GM19438 (cell line): ENCODE results near the gene SPATA33.
A peak's percentile ranks its signal among the peaks of the same experiment; 100 is the strongest.
"Not testable (repeated sequence)": the region's sequence is repeated elsewhere in the genome, so short reads cannot be mapped to it uniquely, and the experiment has no call there.

ENCODE experiments used
- ATAC-seq: cut with Tn5 transposase; IDR thresholded peaks from one replicate; pipeline ENCODE4 v1.9.1; 2021; ENCODE audit warnings: low read depth; ENCODE audit not compliant: unreplicated experiment

SPATA33 gene

DNA sequence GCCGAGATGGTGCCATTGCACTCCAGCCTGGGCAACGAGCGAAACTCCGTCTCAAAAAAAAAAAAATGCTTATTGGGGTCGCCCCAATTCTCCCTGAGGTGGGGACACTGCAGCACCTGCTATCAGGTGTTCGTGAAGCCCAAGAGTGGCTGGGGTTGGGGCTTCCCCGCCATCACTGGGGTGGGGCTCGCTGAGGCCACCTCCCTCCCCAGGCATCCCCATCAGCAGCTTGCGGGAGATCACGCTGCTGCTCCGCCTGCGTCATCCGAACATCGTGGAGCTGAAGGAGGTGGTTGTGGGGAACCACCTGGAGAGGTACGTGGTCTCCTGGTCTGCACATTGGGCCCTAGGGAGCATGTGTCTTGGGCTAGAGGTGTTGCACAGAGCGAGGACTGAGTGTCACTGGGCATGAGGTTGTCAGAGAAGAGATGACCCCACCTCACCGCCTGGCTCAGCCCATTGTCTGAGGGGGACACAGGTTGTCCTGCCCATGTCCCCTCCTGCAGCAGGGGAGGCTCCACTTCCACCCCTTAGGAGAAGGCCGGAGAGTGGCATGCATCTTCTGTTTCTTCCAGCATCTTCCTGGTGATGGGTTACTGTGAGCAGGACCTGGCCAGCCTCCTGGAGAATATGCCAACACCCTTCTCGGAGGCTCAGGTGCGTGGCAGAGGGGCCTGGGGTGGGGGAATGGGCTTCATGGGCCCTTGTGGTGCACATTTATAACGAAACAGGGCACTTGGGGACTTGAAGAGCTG, 33.8 kb downstream of the SPATA33 start:
- ATAC-seq, result no peak

DNA sequence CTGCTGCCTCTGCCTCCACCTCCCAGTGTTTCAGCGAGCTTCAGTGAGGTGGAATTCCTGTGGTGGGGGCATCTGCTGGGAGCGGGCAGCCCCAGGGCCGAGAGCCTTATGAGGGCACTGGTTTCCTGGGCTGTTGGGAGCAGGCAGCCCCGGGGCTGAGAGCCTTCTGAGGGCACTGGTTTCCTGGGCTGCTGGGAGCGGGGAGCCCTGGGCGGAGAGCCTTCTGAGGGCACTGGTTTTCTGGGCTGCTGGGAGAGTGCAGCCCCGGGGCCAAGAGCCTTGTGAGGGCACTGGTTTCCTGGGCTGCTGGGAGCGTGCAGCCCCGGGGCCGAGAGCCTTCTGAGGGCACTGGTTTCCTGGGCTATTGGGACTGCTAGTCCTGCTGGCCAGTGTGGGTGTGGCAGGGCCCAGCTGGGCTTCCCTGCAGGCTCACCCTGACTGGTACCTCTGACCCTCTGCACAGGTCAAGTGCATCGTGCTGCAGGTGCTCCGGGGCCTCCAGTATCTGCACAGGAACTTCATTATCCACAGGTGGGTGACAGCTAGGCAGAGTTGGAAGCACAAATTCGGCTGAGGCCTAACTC, 34.4 kb downstream of the SPATA33 start:
- ATAC-seq, result no peak

DNA sequence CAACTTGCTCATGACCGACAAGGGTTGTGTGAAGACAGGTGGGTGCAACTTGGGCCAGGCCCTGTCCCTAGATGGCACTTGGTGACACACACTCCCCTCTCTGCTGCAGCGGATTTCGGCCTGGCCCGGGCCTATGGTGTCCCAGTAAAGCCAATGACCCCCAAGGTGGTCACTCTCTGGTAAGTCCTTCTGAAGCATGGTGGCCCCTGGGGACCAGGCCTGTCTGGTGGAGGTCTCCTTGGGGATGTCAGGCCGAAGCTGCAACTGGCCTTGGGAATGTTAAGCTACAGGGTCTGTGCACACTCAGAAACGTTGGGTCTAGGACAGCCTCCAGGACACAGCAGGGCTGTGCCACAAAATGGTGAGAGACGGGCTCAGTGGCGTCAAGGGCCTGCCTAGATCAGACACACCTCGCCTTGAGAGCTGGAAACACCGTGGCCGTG, 35.7 kb downstream of the SPATA33 start:
- no peak for ATAC-seq

- no peak for ATAC-seq
Observed at GRCh38 chr16:89693931-89694783, 36.5 kb downstream of the SPATA33 start.

DNA sequence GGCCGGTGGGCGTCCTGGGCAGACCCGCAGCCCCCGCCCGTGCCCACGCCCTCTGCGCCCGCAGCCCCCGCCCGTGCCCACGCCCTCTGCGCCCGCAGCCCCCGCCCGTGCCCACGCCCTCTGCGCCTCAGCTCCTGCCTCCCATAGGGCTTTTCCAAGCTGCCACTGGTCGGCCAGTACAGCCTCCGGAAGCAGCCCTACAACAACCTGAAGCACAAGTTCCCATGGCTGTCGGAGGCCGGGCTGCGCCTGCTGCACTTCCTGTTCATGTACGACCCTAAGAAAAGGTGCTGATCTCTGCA, 37.1 kb downstream of the SPATA33 start:
- ATAC-seq, result not testable (repeated sequence)

- ATAC-seq, result no peak
Observed at GRCh38 chr16:89695086-89695874, 37.6 kb downstream of the SPATA33 start.

DNA sequence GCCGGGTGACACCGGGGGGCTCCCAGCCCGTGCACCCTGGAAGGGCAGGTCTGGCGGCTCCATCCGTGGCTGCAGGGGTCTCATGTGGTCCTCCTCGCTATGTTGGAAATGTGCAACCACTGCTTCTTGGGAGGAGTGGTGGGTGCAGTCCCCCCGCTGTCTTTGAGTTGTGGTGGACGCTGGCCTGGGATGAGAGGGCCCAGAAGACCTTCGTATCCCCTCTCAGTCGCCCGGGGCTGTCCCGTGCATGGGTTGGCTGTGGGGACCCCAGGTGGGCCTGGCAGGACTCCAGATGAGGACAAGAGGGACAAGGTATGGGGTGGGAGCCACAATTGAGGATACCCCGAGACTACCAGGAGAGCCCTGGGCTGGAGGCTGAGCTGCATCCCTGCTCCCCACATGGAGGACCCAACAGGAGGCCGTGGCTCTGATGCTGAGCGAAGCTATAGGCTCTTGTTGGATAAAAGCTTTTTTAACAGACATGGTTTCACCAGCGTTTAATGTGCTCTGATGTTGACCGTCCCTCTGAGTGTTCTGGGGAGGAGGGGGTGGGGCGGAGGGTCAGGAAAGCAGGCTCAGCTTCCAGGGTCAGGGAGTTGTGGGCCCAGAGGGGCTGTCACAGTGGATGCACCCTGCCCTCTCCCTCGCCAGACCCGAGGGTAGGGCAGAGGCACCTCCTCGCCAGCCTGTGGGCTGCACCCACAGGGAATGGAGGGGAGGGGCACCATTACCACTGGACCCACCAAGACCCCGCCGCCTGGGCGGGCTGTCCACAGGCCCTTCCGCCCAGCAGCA, 38.4 kb downstream of the SPATA33 start:
- ATAC-seq, result no peak

- ATAC-seq, result no peak
Observed at GRCh38 chr16:89696670-89697128, 39.1 kb downstream of the SPATA33 start.

DNA sequence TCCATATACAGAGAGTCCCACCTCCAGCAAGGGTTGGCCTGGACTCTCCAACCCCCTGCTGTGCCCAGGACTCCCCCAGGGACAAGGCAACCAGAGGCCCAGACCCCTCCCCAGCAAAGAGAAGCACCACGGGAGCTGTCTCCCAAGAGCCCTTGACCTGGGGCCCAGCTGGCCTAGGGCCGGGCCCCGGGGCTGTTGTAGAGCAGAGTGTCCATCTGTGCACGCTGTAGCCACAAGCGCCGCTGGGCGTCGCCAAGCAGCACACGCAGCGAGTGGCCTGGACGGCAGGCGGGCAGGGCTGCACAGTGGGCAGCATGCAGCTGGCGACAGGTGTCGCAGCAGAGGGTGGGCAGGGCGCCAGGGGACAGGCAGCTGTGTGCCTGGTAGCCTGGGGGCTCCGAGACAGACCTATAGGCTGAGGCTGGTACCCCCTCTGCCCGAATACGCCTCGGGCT, 39.6 kb downstream of the SPATA33 start:
- no peak for ATAC-seq

GRCh38 chr16:89697616-89698331, 40.1 kb downstream of the SPATA33 start:
- ATAC-seq, result no peak

GRCh38 chr16:89698717-89699116, 41.1 kb downstream of the SPATA33 start:
- ATAC-seq, result not testable (repeated sequence)

- ATAC-seq, result not testable (repeated sequence)
Observed at GRCh38 chr16:89699629-89700099, 42.0 kb downstream of the SPATA33 start.

GRCh38 chr16:89700100-89700648, 42.5 kb downstream of the SPATA33 start:
- ATAC-seq, result peak; percentile 37

- peak; percentile 2 for ATAC-seq
Observed at GRCh38 chr16:89700649-89701424, 43.2 kb downstream of the SPATA33 start.

DNA sequence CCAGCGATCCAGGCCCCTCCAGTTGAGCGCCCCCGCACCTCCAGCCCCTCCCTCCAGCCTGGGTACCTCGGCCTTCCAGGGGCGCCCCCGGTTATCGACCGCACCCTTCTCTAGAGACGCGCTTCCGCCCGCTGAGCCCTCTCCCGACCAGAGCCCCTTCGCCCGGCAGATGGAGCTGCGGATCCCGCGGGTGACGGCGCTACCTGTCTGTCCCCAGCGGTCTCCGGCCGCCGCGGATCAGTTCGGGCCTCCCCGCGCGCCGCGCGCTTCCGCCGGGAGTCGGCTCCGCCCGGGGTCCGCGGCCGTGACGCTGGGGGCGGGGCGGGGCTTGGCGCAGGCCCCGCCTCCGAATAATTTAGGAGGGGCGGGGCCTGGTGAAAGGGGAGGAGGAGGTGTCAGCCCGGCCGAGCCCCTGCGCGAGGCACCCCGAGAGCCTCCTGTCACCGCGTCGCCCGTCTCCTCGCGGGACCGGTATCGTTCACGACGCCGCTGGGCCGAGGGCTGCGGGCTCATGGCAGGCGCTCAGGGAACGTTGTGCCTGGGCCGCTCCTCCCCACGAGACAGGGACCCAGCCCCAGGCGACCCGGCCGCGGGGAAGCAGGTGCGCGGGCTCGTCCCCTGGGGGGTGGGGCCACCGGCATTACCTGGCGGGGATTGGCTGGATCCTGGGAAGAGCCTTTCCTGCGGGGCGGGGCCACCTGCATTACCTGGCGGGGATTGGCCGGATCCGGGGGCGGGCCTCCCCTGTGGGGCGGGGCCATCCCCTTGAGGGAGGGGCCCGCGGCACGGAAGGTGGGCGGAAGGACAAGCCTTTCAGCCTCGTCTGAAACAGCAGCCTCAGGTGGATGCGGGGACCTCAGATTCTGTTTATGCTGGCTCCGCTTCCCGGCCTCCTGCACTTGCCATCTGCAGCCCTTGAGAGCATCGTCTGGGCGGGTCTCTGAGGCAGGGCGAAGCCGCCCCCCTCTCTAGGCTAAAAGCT, 44.1 kb downstream of the SPATA33 start, which contains the start of gene SPATA2L:
Gene SPATA2L, minus strand, starts transcription at position 281 of the 982 bp plus-strand sequence. CDS start 473 bp downstream, outside the sequence.
- peak; percentile 63 for ATAC-seq

DNA sequence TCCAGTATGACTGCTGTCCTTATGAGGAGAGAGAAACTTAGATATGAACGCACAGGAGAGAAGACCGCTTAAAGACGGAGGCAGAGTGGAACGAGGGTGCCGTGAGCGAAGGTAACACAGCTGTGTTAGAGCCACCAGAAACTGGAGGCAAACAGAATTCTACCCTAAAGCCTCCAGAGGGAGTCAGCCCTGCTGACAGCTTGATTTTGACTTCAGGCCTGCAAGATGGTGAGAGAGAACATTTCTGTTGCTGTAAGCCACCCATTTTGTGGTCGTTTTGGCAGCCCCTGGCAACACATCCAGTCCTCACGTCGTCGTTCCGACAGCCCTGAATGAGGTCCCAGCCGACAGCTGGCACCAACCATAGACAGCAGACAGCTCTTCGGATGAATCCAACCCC, 46.6 kb downstream of the SPATA33 start:
- no peak for ATAC-seq

- no peak for ATAC-seq
Observed at GRCh38 chr16:89705006-89705405, 47.4 kb downstream of the SPATA33 start.
